Endothelial cell of umbilical vein (primary cell): ENCODE data around the gene ATRIP. TPM values are rescaled to one million over a fixed set of nuclear protein-coding genes. Genes with fewer than 3 reads are reported as not detected.

Experiments
- BruUV-seq: library from RNA; stranded (reverse); fragments of 400-500 nt; replicated peaks from 2 replicates; lab custom pipeline; 2021; lab: Mats Ljungman, UMichigan
- CTCF ChIA-PET: fragments of 300-600, 350-600 bp; sonication (Branson Sonifier 250); formaldehyde crosslinking; loops from one replicate; lab custom pipeline; 2021; ENCODE audit warnings: antibody characterized with exemption, inconsistent platforms; lab: Charles Lee
- POLR2A ChIA-PET: fragments of 300-600, 350-600 bp; sonication (Branson Sonifier 250); formaldehyde crosslinking; loops from one replicate; lab custom pipeline; 2021; ENCODE audit warnings: antibody characterized with exemption, inconsistent platforms; lab: Charles Lee
- DNase-seq: peaks from one replicate; pipeline ENCODE4 v3.0.0-alpha.2; 2011; ENCODE audit warnings: low read depth, low spot score
- FAIRE-seq: peaks from 2 replicates; lab custom pipeline; 2011; peaks lifted over from hg19 to GRCh38; lab: Jason Lieb, UNC
- H2AFZ ChIP-seq: 2 replicates; pipeline ENCODE4 v1.6.0; 2012; ENCODE audit warnings: low read depth, low read length, control low read depth, inconsistent platforms
- H3K27ac ChIP-seq: 2 replicates; pipeline ENCODE4 v1.5.1; 2011; ENCODE audit warnings: low read depth, mild to moderate bottlenecking, control low read depth, low read length, moderate library complexity; ENCODE audit not compliant: insufficient read depth
- H3K27me3 ChIP-seq, 2 experiments: 2 replicates each; pipeline versions ENCODE4 v1.6.0 to v1.6.1; 2011; ENCODE audit warnings: low read length in 2 of 2, mixed read lengths in 1 of 2; ENCODE audit not compliant: control insufficient read depth in 2 of 2, insufficient read depth in 2 of 2
- H3K36me3 ChIP-seq, 2 experiments: 2 replicates in 1 of 2; 3 replicates in 1 of 2; pipeline ENCODE4 v1.5.1; 2011; ENCODE audit warnings: low read length in 2 of 2, mild to moderate bottlenecking in 1 of 2, moderate library complexity in 1 of 2; ENCODE audit not compliant: control insufficient read depth in 2 of 2, insufficient read depth in 2 of 2; ENCODE audit errors: extremely low read depth in 1 of 2
- H3K4me1 ChIP-seq: 3 replicates; pipeline ENCODE4 v1.5.1; 2011; ENCODE audit warnings: mild to moderate bottlenecking, low read length; ENCODE audit not compliant: control insufficient read depth, insufficient read depth; ENCODE audit errors: extremely low read depth
- H3K4me2 ChIP-seq: 2 replicates; pipeline ENCODE4 v1.6.1; 2011; ENCODE audit warnings: low read length, control low read depth, mixed read lengths; ENCODE audit not compliant: insufficient read depth
- H3K4me3 ChIP-seq, 3 experiments: fragments of 200-600 bp in 1 of 3; sonication (generic), shearing (Covaris generic) in 1 of 3; replicated peaks in 1 of 3; 2 replicates each; pipeline ENCODE4 v1.5.1; 2011 to 2016; ENCODE audit warnings: control low read depth in 3 of 3, low read length in 3 of 3, mild to moderate bottlenecking in 2 of 3, inconsistent platforms in 1 of 3, low read depth in 1 of 3, moderate library complexity in 1 of 3; ENCODE audit not compliant: insufficient read depth in 1 of 3
- H3K79me2 ChIP-seq: 2 replicates; pipeline ENCODE4 v1.6.0; 2012; ENCODE audit warnings: low read length, inconsistent platforms; ENCODE audit not compliant: control insufficient read depth, insufficient read depth
- H3K9ac ChIP-seq: replicated peaks from 2 replicates; pipeline ENCODE3; 2011; ENCODE audit warnings: low read length, control low read depth; ENCODE audit not compliant: insufficient read depth; ENCODE audit errors: extremely low read depth
- H3K9me1 ChIP-seq: replicated peaks from 3 replicates; pipeline ENCODE4 v1.6.0; 2011; ENCODE audit warnings: mild to moderate bottlenecking, low read length; ENCODE audit not compliant: control insufficient read depth, insufficient read depth; ENCODE audit errors: extremely low read depth
- H3K9me3 ChIP-seq: replicated peaks from 2 replicates; pipeline ENCODE4 v1.5.1; 2012; ENCODE audit warnings: low read length, inconsistent platforms; ENCODE audit not compliant: control insufficient read depth, insufficient read depth
- H4K20me1 ChIP-seq: replicated peaks from 2 replicates; pipeline ENCODE3; 2011; ENCODE audit warnings: mild to moderate bottlenecking, low read length; ENCODE audit not compliant: control insufficient read depth, insufficient read depth; ENCODE audit errors: extremely low read depth
- EZH2 ChIP-seq: IDR thresholded peaks from 2 replicates; pipeline ENCODE4 v1.6.1; 2012; ENCODE audit warnings: borderline replicate concordance, low read depth, mild to moderate bottlenecking, moderate library complexity, low read length, inconsistent platforms; ENCODE audit not compliant: severe bottlenecking
- FOS ChIP-seq: IDR thresholded peaks from 2 replicates; pipeline ENCODE4 v1.6.1; 2011; ENCODE audit warnings: mild to moderate bottlenecking, low read length, moderate library complexity, borderline replicate concordance; ENCODE audit not compliant: insufficient read depth
- GATA2 ChIP-seq: IDR thresholded peaks from 2 replicates; pipeline ENCODE4 v1.7.0; 2011; ENCODE audit warnings: low read depth, mild to moderate bottlenecking, moderate library complexity, mixed read lengths, low read length; ENCODE audit not compliant: insufficient read length, insufficient read depth
- JUN ChIP-seq: IDR thresholded peaks from 2 replicates; pipeline ENCODE4 v1.6.1; 2011; ENCODE audit warnings: borderline replicate concordance, low read depth; ENCODE audit not compliant: insufficient read length, insufficient read depth
- MYC ChIP-seq: IDR thresholded peaks from one replicate; pipeline ENCODE4 v1.6.1; 2011; ENCODE audit warnings: mild to moderate bottlenecking, low read depth, low read length
- POLR2A ChIP-seq: IDR thresholded peaks from 2 replicates; pipeline ENCODE4 v1.6.1; 2012; ENCODE audit warnings: low read depth, mild to moderate bottlenecking, control low read depth, low read length
- POLR2AphosphoS5 ChIP-seq: IDR thresholded peaks from 2 replicates; pipeline ENCODE4 v1.6.1; 2012; ENCODE audit warnings: low read depth, mild to moderate bottlenecking, control low read depth, low read length, moderate library complexity; ENCODE audit not compliant: insufficient read depth
- dilution Hi-C: fragments of 300-500 bp; cut with MboI; formaldehyde crosslinking; loops from one replicate; pipeline ENCODE4 v1.15.0; 2019; ENCODE audit warnings: low sequenced_read_pairs; ENCODE audit not compliant: extremely low pct_ligation_motif_present
- intact Hi-C: fragments of 100-400 bp; cut with micrococcal nuclease; formaldehyde crosslinking; loops from one replicate; pipeline ENCODE4 v1.10.0; 2022
- polyA plus RNA-seq, 4 experiments: library from polyadenylated mRNA; depleted of rRNA in 3 of 4; stranded (reverse) in 3 of 4; unstranded in 1 of 4; fragments of >200 nt; gene quantifications; 2 replicates each; pipeline versions ENCODE4 v1.2.1 to v1.2.3, GENCODE V29; 2011 to 2012; ENCODE audit warnings: missing spikeins in 1 of 4
- total RNA-seq: library from RNA; stranded (reverse); gene quantifications from 2 replicates; pipeline ENCODE4 v1.2.3, GENCODE V29; 2021
- TF ChIP-seq, protein P1 (sequence below), 2 donors: IDR thresholded peaks; 1 replicate in 1 of 2; 2 replicates in 1 of 2; pipeline ENCODE4 v1.5.1; 2011; ENCODE audit warnings: low read length in 2 of 2, mild to moderate bottlenecking in 2 of 2, moderate library complexity in 2 of 2, control low read depth in 1 of 2, inconsistent platforms in 1 of 2, low read depth in 1 of 2; ENCODE audit not compliant: insufficient read depth in 1 of 2; ENCODE audit errors: extremely low read depth in 1 of 2
- TF ChIP-seq, protein P2 (sequence below): IDR thresholded peaks from 2 replicates; pipeline ENCODE4 v1.6.1; 2011; ENCODE audit not compliant: insufficient read depth, insufficient read length

The ATRIP gene
- total and polyA plus RNA-seq, 2 donors (not counting 3 experiments of a cell fraction or from before 2014, with no cell fraction given): 10.6 to 14.7 TPM

DNA sequence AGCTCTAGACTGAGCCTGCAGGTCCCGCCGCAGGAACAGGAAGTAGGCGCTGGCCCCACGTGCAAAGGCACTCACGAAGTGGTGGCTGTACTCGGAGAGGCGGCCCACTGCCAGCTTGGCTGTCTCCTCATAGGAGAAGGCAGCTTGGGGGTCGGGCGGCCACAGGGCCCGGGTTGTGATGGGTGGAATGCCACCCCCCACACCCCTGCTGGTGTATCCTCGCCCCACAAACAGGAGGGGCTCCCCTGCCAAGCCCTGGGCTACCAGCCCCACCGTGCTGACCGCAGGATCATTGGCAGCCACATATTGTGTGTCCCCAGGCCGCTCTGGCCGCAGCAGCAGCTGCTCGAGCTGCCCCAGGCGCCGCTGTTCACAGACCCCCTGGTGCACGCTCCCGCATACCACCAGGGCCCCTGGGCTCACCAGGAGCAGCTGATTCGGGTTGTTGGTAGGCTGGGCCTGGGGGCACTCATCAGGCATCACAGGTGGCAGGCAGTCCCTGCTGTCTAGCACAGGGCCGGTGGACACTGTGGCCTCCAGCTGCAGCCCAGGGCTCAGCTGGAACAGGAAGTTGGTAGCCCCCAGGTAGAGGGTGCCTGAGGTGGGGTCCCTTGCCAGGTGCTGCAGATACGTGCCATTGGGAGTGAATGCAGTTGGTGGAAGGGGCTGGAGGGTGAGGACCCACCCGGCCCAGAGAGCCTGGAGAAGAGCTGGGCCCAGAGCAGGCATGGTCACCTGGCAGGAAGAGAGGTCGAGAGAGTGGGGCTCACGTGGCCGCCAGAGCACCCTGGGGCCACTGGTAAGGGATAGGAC lies 22.4 kb upstream of the ATRIP start:
- DNase-seq: no peak
- Histone ChIP-seq H2AFZ (no peak overlapping the region), H3K27me3 (no peaks in the 10 kb centered on the region), H3K4me2 (no peak overlapping the region), H3K4me1 (peaks cover 6% of the 10 kb centered on the region), H4K20me1 (no peaks in the 10 kb centered on the region), H3K79me2 (no peaks in the 10 kb centered on the region), H3K27ac (no peak overlapping the region), H3K9me3 (no peaks in the 10 kb centered on the region), H3K36me3 (peaks cover 0 to 3% of the 10 kb centered on the region in 2 experiments), H3K9ac (no peak overlapping the region), H3K4me3 (no peak overlapping the region), H3K9me1 (no peaks in the 10 kb centered on the region)
- BruUV-seq: no TSS peak
- dilution Hi-C loops: no loop called here
- intact Hi-C loops: no loop called here
- CTCF ChIA-PET: interaction anchor here (0.8 to 2.9 kb wide), 5 partner anchors 9 to 24 kb away, joined by 3 to 39 read pairs (median 3); partner anchors contain the start of genes CCDC51 and TMA7
- no peak for TF ChIP-seq POLR2A
- TF ChIP-seq, protein P1, sequence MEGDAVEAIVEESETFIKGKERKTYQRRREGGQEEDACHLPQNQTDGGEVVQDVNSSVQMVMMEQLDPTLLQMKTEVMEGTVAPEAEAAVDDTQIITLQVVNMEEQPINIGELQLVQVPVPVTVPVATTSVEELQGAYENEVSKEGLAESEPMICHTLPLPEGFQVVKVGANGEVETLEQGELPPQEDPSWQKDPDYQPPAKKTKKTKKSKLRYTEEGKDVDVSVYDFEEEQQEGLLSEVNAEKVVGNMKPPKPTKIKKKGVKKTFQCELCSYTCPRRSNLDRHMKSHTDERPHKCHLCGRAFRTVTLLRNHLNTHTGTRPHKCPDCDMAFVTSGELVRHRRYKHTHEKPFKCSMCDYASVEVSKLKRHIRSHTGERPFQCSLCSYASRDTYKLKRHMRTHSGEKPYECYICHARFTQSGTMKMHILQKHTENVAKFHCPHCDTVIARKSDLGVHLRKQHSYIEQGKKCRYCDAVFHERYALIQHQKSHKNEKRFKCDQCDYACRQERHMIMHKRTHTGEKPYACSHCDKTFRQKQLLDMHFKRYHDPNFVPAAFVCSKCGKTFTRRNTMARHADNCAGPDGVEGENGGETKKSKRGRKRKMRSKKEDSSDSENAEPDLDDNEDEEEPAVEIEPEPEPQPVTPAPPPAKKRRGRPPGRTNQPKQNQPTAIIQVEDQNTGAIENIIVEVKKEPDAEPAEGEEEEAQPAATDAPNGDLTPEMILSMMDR (IDR thresholded peaks at IDR 0.05; ENCODE audit: extremely low read depth in 1 of 2, insufficient read depth in 1 of 2, low read depth in 1 of 2, low read length in 2 of 2): no peak
- no peak for TF ChIP-seq POLR2AphosphoS5
- TF ChIP-seq MYC: no peak
- TF ChIP-seq EZH2: no peak
- no peak for TF ChIP-seq JUN
- TF ChIP-seq, protein P2, sequence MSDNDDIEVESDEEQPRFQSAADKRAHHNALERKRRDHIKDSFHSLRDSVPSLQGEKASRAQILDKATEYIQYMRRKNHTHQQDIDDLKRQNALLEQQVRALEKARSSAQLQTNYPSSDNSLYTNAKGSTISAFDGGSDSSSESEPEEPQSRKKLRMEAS: no peak
- no peak for TF ChIP-seq GATA2
- no peak for TF ChIP-seq FOS
- FAIRE-seq: no peak
- POLR2A ChIA-PET: no interaction called here
